ENCODE results near the gene INMT. TPM values are rescaled to one million over a fixed set of nuclear protein-coding genes. Genes with fewer than 3 reads are reported as not detected.

INMT gene
- total and polyA plus RNA-seq, 9 donors, result 6.4 to 18.3 (median 11.6) TPM

DNA sequence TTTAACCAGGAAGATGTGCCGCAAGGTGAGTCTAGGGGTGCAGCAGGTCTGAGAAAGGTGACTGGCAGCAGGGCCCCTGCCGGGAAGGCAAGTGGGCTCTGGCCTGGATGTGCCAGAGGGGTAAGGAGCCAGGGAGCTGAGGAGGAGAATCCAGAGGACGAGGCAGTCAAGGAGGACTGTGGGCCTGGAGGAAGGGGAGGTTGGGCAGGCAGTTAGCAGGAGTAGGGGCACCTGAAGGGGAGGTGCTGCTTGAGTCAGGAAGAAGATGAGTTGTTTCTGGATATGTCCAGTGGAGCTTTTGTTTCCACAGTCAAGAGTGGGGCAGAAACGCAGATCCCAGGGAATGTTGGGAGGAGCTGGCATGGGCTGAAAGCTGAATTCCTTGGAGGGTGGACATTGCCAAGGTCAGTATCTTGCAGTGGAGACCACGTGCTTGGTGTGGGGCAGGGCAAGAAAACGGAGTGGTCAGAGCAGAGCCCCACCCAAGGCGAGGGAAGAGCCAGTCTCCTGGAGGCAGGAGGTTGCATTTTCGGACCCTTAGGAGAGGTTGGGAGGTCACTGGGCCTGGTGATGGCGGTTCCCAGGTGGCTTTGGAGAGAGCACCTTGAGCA, 53.3 kb downstream of the INMT start:
- no peaks in the 10 kb centered on the region for H3K9me3 ChIP-seq (replicated peaks; ENCODE audit: control insufficient read depth, low read depth, low read length)
- H3K4me1 ChIP-seq (ENCODE audit: control insufficient read depth, insufficient read depth, low read length), result peaks cover 25% of the 10 kb centered on the region
- H3K36me3 ChIP-seq (ENCODE audit: control insufficient read depth, insufficient read depth, low read length), result peaks cover 3% of the 10 kb centered on the region
- 91% methylated on average over 9 of the region's 9 CpGs for WGBS (ENCODE audit: insufficient coverage)
- no peak overlapping the region for H3K4me3 ChIP-seq (ENCODE audit: low read length)
- no peak overlapping the region for H3K27ac ChIP-seq (ENCODE audit: low read length)
- DNase-seq, result no peak
- no peaks in the 10 kb centered on the region for H3K27me3 ChIP-seq (ENCODE audit: control insufficient read depth, insufficient read depth, low read length)

DNA sequence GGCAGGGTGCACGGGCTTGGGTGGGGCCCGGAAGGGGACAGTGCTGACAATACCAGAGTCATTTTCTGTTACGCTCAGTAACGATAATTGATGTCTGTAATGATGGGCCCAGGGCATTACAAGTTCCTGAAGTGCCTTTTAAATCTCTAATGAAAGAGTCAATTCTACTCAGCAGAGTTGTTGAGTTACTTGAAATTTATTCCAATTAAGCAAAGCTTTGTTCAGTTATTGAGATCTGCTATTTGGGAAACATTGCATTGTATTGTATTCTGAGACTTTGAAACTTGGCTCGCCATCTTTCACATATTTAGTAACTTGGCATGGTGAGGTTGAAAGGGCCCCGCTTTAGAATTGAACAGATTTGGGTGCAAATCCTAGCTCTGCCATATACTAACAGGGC, 54.0 kb downstream of the INMT start:
- Histone ChIP-seq H3K36me3 (ENCODE audit: control insufficient read depth, insufficient read depth, low read length) (peaks cover 2% of the 10 kb centered on the region), H3K27ac (ENCODE audit: low read length) (no peak overlapping the region)
- 97% methylated on average over 4 of the region's 6 CpGs for WGBS (ENCODE audit: insufficient coverage)

More for the DNA sequence above, 54.0 kb downstream of the INMT start:
- Histone ChIP-seq H3K4me1 (ENCODE audit: control insufficient read depth, insufficient read depth, low read length) (peaks cover 17% of the 10 kb centered on the region), H3K4me3 (ENCODE audit: low read length) (no peak overlapping the region), H3K9me3 (replicated peaks; ENCODE audit: control insufficient read depth, low read depth, low read length) (no peaks in the 10 kb centered on the region), H3K27me3 (ENCODE audit: control insufficient read depth, insufficient read depth, low read length) (no peaks in the 10 kb centered on the region)
- DNase-seq, result no peak

Other genes starting within 250 kb of the INMT start
- gene GGCT, start 247.3 kb upstream of the INMT start, total RNA-seq, result 37.8 TPM
- 10 to 100 TPM; 35.1 to 43.0 (median 38.2) TPM for gene GGCT, start 247.3 kb upstream of the INMT start, polyA plus RNA-seq (ENCODE audit: insufficient read depth in 1 of 8, insufficient read length in 8 of 8, low replicate concordance in 1 of 8)
- 45.8 TPM for gene GARS1, start 157.3 kb upstream of the INMT start, total RNA-seq
- gene GARS1, start 157.3 kb upstream of the INMT start, polyA plus RNA-seq (ENCODE audit: insufficient read depth in 1 of 8, insufficient read length in 8 of 8, low replicate concordance in 1 of 8), result 10 to 100 TPM; 51.9 to 75.9 (median 64.9) TPM
- gene CRHR2, start 69.7 kb upstream of the INMT start, total RNA-seq, result 0.40 TPM
- 1 to 10 TPM in 7 of 8 donors, under 1 TPM in 1; 0.80 to 3.5 (median 1.9) TPM for gene CRHR2, start 69.7 kb upstream of the INMT start, polyA plus RNA-seq (ENCODE audit: insufficient read depth in 1 of 8, insufficient read length in 8 of 8, low replicate concordance in 1 of 8)
- gene MINDY4, start 19.3 kb downstream of the INMT start, total RNA-seq, result 6.6 TPM
- gene MINDY4, start 19.3 kb downstream of the INMT start, polyA plus RNA-seq (ENCODE audit: insufficient read depth in 1 of 8, insufficient read length in 8 of 8, low replicate concordance in 1 of 8), result 1 to 10 TPM; 4.0 to 6.2 (median 5.5) TPM
- gene AQP1, start 159.7 kb downstream of the INMT start, total RNA-seq, result 96.4 TPM
- 100 to 1,000 TPM in 2 of 8 donors, 10 to 100 TPM in 6; 76.5 to 109 (median 87.2) TPM for gene AQP1, start 159.7 kb downstream of the INMT start, polyA plus RNA-seq (ENCODE audit: insufficient read depth in 1 of 8, insufficient read length in 8 of 8, low replicate concordance in 1 of 8)
- 1.3 TPM for gene GHRHR, start 211.8 kb downstream of the INMT start, total RNA-seq
- gene GHRHR, start 211.8 kb downstream of the INMT start, polyA plus RNA-seq (ENCODE audit: insufficient read depth in 1 of 8, insufficient read length in 8 of 8, low replicate concordance in 1 of 8), result 1 to 10 TPM in 2 of 8 donors, under 1 TPM in 6; 0.35 to 1.5 (median 0.87) TPM

All from muscle of leg (tissue), 11 donors.